ENCODE results near the gene IPCEF1. TPM values are rescaled to one million over a fixed set of nuclear protein-coding genes. Genes with fewer than 3 reads are reported as not detected.

Gene IPCEF1
- total and polyA plus RNA-seq, 2 of the 8 experiments (the other 6 are each of a cell fraction or from before 2014, with no cell fraction given) = 0.41 to 0.78 TPM

DNA sequence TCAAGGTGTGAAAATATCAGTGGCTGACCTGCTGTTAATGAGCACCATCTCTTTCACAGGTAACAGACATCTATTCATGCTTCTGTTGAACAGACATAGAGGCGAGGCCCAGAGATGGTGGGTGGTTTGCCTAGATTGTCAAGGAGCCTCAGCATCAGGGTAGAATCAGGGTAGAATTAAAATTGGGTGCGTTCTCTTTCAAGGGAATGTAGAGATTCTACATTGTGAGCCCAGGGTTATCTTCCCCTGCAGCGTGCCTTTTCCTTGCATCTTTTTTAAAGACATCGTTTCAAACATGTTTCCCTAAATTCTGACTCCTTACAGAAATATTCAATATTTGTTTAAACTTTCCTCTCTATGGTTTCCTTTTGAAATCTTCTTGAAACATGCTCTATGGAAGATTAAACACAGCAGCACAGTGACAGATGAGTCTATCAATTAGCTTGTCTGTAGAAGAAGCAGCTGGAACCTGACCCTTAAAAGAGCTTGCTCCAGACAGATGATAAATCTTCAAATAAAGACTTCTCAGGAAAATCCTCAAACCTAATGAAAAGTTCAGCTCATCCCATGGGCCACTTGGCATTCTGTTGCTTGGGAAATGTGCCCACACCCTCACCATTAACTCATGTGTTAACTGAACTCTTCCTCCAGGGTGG lies 119.8 kb downstream of the IPCEF1 start (continued):
- TF ChIP-seq TCF12 (IDR thresholded peaks at IDR 0.05; ENCODE audit: low read depth, low read length) = no peak
- TF ChIP-seq, protein P1, sequence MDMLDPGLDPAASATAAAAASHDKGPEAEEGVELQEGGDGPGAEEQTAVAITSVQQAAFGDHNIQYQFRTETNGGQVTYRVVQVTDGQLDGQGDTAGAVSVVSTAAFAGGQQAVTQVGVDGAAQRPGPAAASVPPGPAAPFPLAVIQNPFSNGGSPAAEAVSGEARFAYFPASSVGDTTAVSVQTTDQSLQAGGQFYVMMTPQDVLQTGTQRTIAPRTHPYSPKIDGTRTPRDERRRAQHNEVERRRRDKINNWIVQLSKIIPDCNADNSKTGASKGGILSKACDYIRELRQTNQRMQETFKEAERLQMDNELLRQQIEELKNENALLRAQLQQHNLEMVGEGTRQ (IDR thresholded peaks at IDR 0.05; ENCODE audit: low read length) = no peak
